ENCODE data around the gene RASD2. TPM values are rescaled to one million over a fixed set of nuclear protein-coding genes. Genes with fewer than 3 reads are reported as not detected.

Gene RASD2
- total and polyA plus RNA-seq, 8 donors, result 0.13 to 1.3 (median 0.17) TPM

DNA sequence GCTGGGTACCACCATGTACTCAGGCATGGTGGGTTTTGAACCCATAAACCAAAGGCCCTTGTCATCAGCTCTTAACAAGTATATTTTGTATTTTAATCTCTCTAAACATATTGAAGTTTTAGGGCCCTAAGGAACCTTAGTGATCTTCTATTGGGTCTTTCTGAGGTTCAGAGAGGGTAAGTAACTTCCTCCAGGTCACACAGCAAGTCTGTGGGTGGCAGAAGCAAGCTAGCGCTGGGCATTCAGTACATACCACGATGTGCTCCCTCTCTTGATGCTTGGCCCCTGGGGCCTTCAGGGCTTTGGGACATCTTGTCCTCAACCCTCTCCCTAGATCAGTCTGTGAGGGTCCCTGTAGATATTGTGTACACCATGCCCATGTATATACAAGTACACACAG lies 12.7 kb downstream of the RASD2 start:
- Histone ChIP-seq H3K36me3 (no peaks in the 10 kb centered on the region), H3K27ac (no peak overlapping the region), H3K9me3 (no peaks in the 10 kb centered on the region), H3K4me1 (no peaks in the 10 kb centered on the region), H3K4me3 (no peak overlapping the region), H3K27me3 (peaks cover 0 to 28% of the 10 kb centered on the region in 2 donors)
- intact Hi-C loops (cut with DNase I), result no loop called here
- DNase-seq, result no peak
- no peak for ATAC-seq
- TF ChIP-seq, protein P1, sequence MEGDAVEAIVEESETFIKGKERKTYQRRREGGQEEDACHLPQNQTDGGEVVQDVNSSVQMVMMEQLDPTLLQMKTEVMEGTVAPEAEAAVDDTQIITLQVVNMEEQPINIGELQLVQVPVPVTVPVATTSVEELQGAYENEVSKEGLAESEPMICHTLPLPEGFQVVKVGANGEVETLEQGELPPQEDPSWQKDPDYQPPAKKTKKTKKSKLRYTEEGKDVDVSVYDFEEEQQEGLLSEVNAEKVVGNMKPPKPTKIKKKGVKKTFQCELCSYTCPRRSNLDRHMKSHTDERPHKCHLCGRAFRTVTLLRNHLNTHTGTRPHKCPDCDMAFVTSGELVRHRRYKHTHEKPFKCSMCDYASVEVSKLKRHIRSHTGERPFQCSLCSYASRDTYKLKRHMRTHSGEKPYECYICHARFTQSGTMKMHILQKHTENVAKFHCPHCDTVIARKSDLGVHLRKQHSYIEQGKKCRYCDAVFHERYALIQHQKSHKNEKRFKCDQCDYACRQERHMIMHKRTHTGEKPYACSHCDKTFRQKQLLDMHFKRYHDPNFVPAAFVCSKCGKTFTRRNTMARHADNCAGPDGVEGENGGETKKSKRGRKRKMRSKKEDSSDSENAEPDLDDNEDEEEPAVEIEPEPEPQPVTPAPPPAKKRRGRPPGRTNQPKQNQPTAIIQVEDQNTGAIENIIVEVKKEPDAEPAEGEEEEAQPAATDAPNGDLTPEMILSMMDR (IDR thresholded peaks at IDR 0.05), result no peak

DNA sequence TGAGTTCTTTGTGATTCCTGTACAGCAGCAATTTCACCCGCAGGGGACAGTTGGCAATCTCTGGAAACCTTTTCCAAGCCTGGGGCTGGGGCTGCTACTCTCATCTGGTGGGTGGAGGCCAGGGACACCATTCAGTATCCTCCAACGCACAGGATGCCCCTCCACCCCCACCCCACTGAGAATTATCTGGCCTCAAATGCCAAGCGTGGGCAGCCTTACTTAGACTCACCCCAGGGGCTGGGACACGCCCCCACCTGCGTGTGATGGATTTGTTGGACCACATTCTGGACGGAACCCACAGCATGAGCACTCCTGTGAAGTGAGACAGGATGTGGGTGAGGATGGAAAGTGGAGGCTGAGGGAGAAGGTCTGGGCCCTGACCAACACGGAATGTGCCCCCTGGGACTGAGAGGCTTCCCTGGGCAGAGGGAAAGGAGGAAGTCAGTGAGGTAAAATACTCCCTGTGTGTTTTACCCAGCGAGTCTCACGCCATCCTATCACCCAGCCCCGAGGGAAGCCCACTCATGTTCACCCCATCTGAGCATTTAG lies 13.7 kb downstream of the RASD2 start:
- ATAC-seq (no peak), DNase-seq (no peak)
- TF ChIP-seq, protein P1 (IDR thresholded peaks at IDR 0.05), result no peak
- H3K36me3 ChIP-seq, result no peaks in the 10 kb centered on the region
- intact Hi-C loops (cut with DNase I), result no loop called here
- H3K27ac ChIP-seq, result no peak overlapping the region
- H3K27me3 ChIP-seq, result peaks cover 0 to 18% of the 10 kb centered on the region in 2 donors
- H3K4me1 ChIP-seq, result no peaks in the 10 kb centered on the region
- no peaks in the 10 kb centered on the region for H3K9me3 ChIP-seq
- H3K4me3 ChIP-seq, result no peak overlapping the region

DNA sequence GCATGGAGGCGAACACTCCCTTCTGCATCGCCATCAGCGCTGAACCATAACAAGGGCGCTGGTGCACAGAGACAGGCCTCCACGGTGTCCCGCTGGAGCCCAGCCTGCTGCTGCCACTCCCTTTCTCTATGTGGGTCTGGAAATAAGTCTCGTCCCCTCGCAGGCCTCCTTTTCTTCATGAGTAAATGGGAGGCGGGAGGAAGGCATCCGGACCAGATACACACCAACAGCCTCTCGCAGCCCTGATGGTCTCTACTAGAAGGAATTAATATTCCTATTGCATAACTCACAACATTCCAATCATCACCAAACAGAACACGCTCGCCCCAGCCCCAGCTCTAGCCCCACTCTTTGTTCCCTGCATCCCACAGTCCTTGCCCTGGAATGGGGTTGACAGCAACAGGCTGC lies 14.9 kb downstream of the RASD2 start:
- no peaks in the 10 kb centered on the region for H3K9me3 ChIP-seq
- H3K4me3 ChIP-seq, result no peak overlapping the region
- DNase-seq (no peak), ATAC-seq (no peak)
- H3K4me1 ChIP-seq, result no peaks in the 10 kb centered on the region
- H3K36me3 ChIP-seq, result no peaks in the 10 kb centered on the region
- peaks cover 0 to 15% of the 10 kb centered on the region in 2 donors for H3K27me3 ChIP-seq
- intact Hi-C loops (cut with DNase I), result no loop called here
- TF ChIP-seq, protein P1 (IDR thresholded peaks at IDR 0.05), result no peak
- no peak overlapping the region for H3K27ac ChIP-seq

DNA sequence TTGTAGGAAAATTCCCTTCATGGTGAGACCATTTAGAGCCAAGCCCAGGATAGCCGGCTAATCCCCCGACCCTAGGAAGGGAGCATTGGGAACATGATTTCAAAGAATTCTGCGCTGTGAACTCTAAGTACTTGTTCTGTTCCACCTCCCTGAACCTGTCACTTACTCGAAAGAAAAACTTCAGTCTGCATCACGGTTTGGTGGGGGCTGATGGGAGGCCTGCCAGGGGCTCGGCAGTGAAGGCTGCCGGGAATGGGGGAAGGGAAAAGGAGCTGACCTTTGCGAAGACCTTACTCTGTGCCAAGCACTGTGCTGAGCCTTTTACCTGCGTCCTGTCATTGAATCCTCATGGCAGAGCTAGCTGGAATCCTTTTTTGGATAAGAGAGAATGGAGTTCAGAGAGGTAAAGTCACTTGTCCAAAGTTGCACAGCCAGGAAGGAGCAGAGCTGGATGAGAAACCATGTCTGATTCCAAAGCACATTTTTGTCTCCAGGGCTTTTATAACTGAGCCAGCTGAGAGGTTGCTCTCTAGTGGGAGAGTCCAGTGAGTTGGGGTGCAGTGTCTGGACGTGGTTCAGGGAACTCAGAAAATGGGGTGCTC lies 15.4 kb downstream of the RASD2 start:
- no peaks in the 10 kb centered on the region for H3K9me3 ChIP-seq
- no peak for DNase-seq
- no peaks in the 10 kb centered on the region for H3K36me3 ChIP-seq
- H3K4me3 ChIP-seq, result no peak overlapping the region
- peaks cover 0 to 15% of the 10 kb centered on the region in 2 donors for H3K27me3 ChIP-seq
- no peak for ATAC-seq
- H3K4me1 ChIP-seq, result no peaks in the 10 kb centered on the region
- intact Hi-C loops (cut with DNase I), result no loop called here
- TF ChIP-seq, protein P1 (IDR thresholded peaks at IDR 0.05), result no peak
- no peak overlapping the region for H3K27ac ChIP-seq

DNA sequence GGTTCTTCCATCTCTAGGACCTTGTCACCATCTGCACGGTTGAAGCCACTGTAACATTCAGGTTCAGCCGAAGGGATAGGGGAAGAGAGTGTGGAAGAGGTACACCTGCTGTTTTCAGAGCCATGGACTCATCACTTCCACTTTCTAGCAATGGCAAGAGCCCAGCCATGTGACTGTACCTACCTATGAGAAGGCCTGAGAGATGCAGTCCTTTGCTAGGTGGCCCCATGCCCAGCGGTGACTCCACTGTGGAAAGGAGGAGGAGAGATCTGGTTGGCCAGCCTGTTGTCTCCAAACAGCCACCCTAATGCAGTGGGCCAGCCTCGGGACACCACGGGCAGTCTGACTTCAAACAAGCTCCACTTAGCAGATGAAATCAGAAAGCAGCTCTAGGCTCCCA lies 16.0 kb downstream of the RASD2 start:
- Histone ChIP-seq H3K4me3 (no peak overlapping the region), H3K36me3 (no peaks in the 10 kb centered on the region), H3K27ac (no peak overlapping the region), H3K9me3 (no peaks in the 10 kb centered on the region), H3K27me3 (peaks cover 0 to 10% of the 10 kb centered on the region in 2 donors), H3K4me1 (no peaks in the 10 kb centered on the region)
- ATAC-seq, result no peak
- TF ChIP-seq, protein P1 (IDR thresholded peaks at IDR 0.05), result no peak
- no peak for DNase-seq
- intact Hi-C loops (cut with DNase I), result no loop called here

All from left lung (tissue), 10 donors.